Thyroid gland (tissue), 4 donors: ENCODE measurements around the gene TCP11.
A peak's percentile ranks its signal among the peaks of the same experiment; 100 is the strongest.

Experiments
- CTCF ChIP-seq, 6 experiments: fragments of 200-600 bp in 3 of 6; fragments of 450-650 bp in 3 of 6; sonication (generic) in 3 of 6; IDR thresholded peaks; one replicate each; pipeline ENCODE4 v1.5.1; 2016 to 2019; ENCODE audit warnings: antibody characterized with exemption in 6 of 6, mild to moderate bottlenecking in 2 of 6, inconsistent platforms in 1 of 6, moderate library complexity in 1 of 6
- POLR2A ChIP-seq, 2 donors: fragments of 450-650 bp; IDR thresholded peaks; one replicate each; pipeline ENCODE4 v1.6.1; 2017; ENCODE audit warnings: antibody characterized with exemption in 2 of 2, mild to moderate bottlenecking in 2 of 2, moderate library complexity in 1 of 2

DNA sequence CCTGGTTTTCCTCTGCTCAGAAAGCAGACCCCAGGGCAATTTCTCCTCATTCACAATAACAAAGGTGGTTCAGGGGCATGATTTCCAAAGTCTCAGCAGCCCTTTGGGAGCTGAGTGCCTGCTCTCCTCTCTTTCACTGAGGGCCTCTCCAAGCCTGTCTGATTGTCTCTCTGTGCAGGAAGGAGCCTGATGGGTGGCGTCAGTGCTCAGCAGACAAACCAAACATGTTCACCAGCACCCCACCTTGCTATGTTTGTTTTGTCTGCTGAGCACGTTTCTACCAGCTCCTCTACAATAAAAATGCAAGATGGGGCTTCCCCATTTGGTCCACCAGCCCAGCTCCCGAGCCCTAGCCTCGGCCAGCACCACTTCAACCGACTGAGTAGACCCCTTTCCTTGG is 25.4 kb upstream of the TCP11 start:
- no peak for TF ChIP-seq CTCF (IDR thresholded peaks at IDR 0.05)
- TF ChIP-seq POLR2A (IDR thresholded peaks at IDR 0.05), result peak in 1 of 2 donors; percentile 54
